ENCODE data around the gene EZH1.
A peak's percentile ranks its signal among the peaks of the same experiment; 100 is the strongest.
"Not testable (repeated sequence)": the region's sequence is repeated elsewhere in the genome, so short reads cannot be mapped to it uniquely, and the experiment has no call there.

EZH1 gene

GRCh38 chr17:42665581-42666001 is 79.2 kb downstream of the EZH1 start:
- no peak for DNase-seq

- DNase-seq = no peak
These were observed 84.0 kb downstream of the EZH1 start for GRCh38 chr17:42660692-42661345.

- not testable (repeated sequence) for DNase-seq
These were observed 84.9 kb downstream of the EZH1 start for GRCh38 chr17:42659932-42660274.

- peak; percentile 76 to 82 for DNase-seq
These were observed 85.5 kb downstream of the EZH1 start, which contains the start of gene TUBG2 for GRCh38 chr17:42659079-42659931. TUBG2 (plus strand) TSS chr17:42659284; CDS start chr17:42659504, 220 bp downstream.

GRCh38 chr17:42657824-42658588 is 86.8 kb downstream of the EZH1 start:
- DNase-seq = no peak

- DNase-seq = no peak
These were observed 89.3 kb downstream of the EZH1 start for GRCh38 chr17:42655528-42655927.

GRCh38 chr17:42653179-42654124 is 91.4 kb downstream of the EZH1 start:
- DNase-seq = no peak

GRCh38 chr17:42651392-42651791 is 93.4 kb downstream of the EZH1 start:
- DNase-seq = no peak
